RWPE2 (cell line): ENCODE results near the gene CLK2.

Experiments
- ATAC-seq: fragments of 200-7000 bp; cut with Tn5 transposase; 3 replicates; pipeline ENCODE4 v1.9.1; 2021; ENCODE audit warnings: low read depth
- DNase-seq: peaks from one replicate; pipeline ENCODE4 v3.0.0-alpha.2; 2020; ENCODE audit warnings: low spot score
- H3K27ac ChIP-seq: fragments of 450-650 bp; 2 replicates; pipeline ENCODE4 v1.5.1; 2017; ENCODE audit warnings: mild to moderate bottlenecking; ENCODE audit not compliant: poor library complexity, severe bottlenecking
- H3K27me3 ChIP-seq: fragments of 250-450 bp; sonication (Bioruptor Pico); 2 replicates; pipeline ENCODE4 v1.5.1; 2021; ENCODE audit warnings: mild to moderate bottlenecking, moderate library complexity; ENCODE audit not compliant: insufficient read depth, poor library complexity, severe bottlenecking
- H3K36me3 ChIP-seq: fragments of 250-450 bp; sonication (Bioruptor Pico); 2 replicates; pipeline ENCODE4 v1.5.1; 2020; ENCODE audit warnings: low read depth, mild to moderate bottlenecking, moderate library complexity
- H3K4me1 ChIP-seq: fragments of 250-450 bp; sonication (Bioruptor Pico); 2 replicates; pipeline ENCODE4 v1.5.1; 2021; ENCODE audit warnings: mild to moderate bottlenecking, moderate library complexity; ENCODE audit not compliant: insufficient read depth, poor library complexity, severe bottlenecking
- H3K4me3 ChIP-seq: fragments of 250-450 bp; sonication (Bioruptor Pico); 2 replicates; pipeline ENCODE4 v1.5.1; 2021; ENCODE audit warnings: mild to moderate bottlenecking, moderate library complexity; ENCODE audit not compliant: severe bottlenecking
- H3K9me3 ChIP-seq: fragments of 250-450 bp; sonication (Bioruptor Pico); 2 replicates; pipeline ENCODE4 v1.5.1; 2021; ENCODE audit warnings: mild to moderate bottlenecking, moderate library complexity; ENCODE audit not compliant: severe bottlenecking
- CTCF ChIP-seq: fragments of 450-650 bp; IDR thresholded peaks from one replicate; pipeline ENCODE4 v1.5.1; 2017; ENCODE audit warnings: mild to moderate bottlenecking, moderate library complexity; ENCODE audit not compliant: poor library complexity, severe bottlenecking

CLK2 gene

GRCh38 chr1:155296661-155297060 is 23.4 kb upstream of the CLK2 start:
- Histone ChIP-seq H3K4me1 (no peaks in the 10 kb centered on the region), H3K27ac (no peak overlapping the region), H3K36me3 (no peaks in the 10 kb centered on the region), H3K9me3 (no peaks in the 10 kb centered on the region), H3K27me3 (peaks cover 7% of the 10 kb centered on the region), H3K4me3 (no peak overlapping the region)
- TF ChIP-seq CTCF: no peak
- ATAC-seq (no peak), DNase-seq (no peak)

- no peak for TF ChIP-seq CTCF
- no peak; the same call in 2 of the 3 replicates for ATAC-seq
- peaks cover 7% of the 10 kb centered on the region for H3K27me3 ChIP-seq
- no peak overlapping the region for H3K4me3 ChIP-seq
- no peak for DNase-seq
- no peaks in the 10 kb centered on the region for H3K4me1 ChIP-seq
- H3K9me3 ChIP-seq: no peaks in the 10 kb centered on the region
- H3K27ac ChIP-seq: no peak overlapping the region
- no peaks in the 10 kb centered on the region for H3K36me3 ChIP-seq
Measured at GRCh38 chr1:155295942-155296267, 22.6 kb upstream of the CLK2 start.

- Histone ChIP-seq H3K9me3 (no peaks in the 10 kb centered on the region), H3K36me3 (no peaks in the 10 kb centered on the region), H3K27ac (no peak overlapping the region), H3K27me3 (peaks cover 7% of the 10 kb centered on the region), H3K4me3 (no peak overlapping the region), H3K4me1 (no peaks in the 10 kb centered on the region)
- TF ChIP-seq CTCF: no peak
- ATAC-seq: no peak; the same call in 2 of the 3 replicates
- DNase-seq: no peak
Measured at GRCh38 chr1:155295183-155295941, 22.1 kb upstream of the CLK2 start.

- H3K36me3 ChIP-seq: no peaks in the 10 kb centered on the region
- no peak overlapping the region for H3K27ac ChIP-seq
- no peak for DNase-seq
- ATAC-seq: no peak
- no peaks in the 10 kb centered on the region for H3K4me1 ChIP-seq
- peaks cover 7% of the 10 kb centered on the region for H3K27me3 ChIP-seq
- no peaks in the 10 kb centered on the region for H3K9me3 ChIP-seq
- TF ChIP-seq CTCF: no peak
- no peak overlapping the region for H3K4me3 ChIP-seq
Measured at GRCh38 chr1:155294520-155295182, 21.3 kb upstream of the CLK2 start.
